ENCODE data around the gene CYB561A3.
"Not testable (repeated sequence)": the region's sequence is repeated elsewhere in the genome, so short reads cannot be mapped to it uniquely, and the experiment has no call there.

CYB561A3 gene

GRCh38 chr11:61361741-61362541 lies at the start of gene CYB561A3, which contains the start of gene TMEM138:
CYB561A3 (minus strand) TSS chr11:61361882; CDS start chr11:61356713, 5,169 bp downstream.
TMEM138 (plus strand) TSS chr11:61362374; CDS start chr11:61364391, 2,017 bp downstream.
- peak; percentile 59 to 73 (median 69) for DNase-seq (ENCODE audit: low read depth in 3 of 3, low spot score in 1 of 3)

DNA sequence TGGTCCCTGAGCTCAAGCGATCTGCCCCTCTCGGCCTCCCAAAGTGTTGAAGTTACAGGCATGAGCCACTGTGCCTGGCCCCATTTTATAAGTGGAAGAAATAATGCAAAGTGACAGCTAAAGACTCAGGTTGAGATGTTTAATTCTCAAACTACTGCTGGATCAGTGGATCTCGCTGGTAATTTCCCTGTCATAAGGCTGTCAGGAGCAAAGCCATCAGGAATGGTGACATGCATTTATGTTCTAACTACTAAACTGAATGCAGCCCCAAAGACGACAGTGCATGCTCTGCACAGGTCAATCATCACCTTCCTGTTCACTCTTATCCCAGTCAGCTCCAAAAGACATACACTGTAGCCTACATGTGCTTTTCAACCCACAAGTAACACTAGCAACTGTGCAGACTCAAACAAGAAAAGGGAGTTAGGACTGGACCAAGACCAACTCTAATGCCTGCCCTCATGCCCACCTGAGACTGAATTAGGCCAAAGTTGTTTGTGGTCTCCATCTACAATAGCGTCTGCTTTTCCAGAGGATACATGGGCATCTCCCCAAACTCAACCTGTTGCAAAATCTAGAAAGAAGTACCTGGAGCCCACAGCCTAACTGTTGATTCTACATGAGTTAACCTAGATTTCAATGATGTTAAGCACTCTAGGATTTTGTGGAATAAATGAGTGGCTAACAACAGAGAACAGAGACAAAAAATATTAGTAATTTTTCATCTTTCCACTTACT lies 45.5 kb upstream of the CYB561A3 start:
- no peak for DNase-seq (ENCODE audit: low read depth in 3 of 3, low spot score in 1 of 3)

GRCh38 chr11:61406067-61406466 lies 44.4 kb upstream of the CYB561A3 start:
- DNase-seq (ENCODE audit: low read depth in 3 of 3, low spot score in 1 of 3): no peak

DNA sequence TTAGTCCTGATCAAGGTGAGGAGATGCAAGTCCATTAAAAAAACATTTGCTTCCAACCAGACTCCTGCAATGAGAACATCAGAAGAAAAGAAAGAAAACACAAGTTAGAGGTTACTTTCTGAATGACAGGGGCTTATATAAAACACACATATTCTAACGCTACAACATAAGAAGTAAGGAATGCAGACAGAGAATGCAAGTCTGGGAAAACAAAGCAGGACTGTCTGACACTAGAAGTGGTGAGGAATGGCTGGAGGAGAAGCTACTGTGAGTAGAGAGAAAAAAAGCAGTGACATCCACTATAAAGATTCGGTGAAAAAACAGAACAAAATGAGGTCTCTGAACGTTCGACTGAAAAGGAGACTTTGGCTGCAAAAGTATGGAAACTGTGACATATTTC lies 43.0 kb upstream of the CYB561A3 start:
- DNase-seq (ENCODE audit: low read depth in 3 of 3, low spot score in 1 of 3): no peak

- no peak for DNase-seq (ENCODE audit: low read depth in 3 of 3, low spot score in 1 of 3)
Observed at GRCh38 chr11:61404103-61404502, 42.4 kb upstream of the CYB561A3 start.

DNA sequence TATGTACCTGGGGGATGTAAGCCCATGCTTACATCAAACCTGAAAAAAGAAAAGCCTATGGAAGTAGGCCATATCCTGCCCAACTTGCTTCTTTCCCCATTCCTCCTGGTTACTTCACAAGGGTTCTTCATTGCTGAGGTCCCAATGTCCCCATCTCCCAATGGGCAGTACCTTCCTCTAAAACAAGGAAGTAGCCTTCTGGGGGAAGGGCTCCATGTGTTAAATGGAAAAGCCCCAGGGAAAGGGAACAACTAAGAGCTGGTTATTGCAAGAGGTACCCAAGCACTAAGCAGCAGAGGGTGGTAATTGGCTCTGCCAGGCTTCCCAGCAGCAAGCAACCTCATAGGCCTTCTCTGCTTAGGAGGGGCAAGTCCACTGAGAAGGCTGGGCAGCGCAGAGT lies 42.0 kb upstream of the CYB561A3 start:
- DNase-seq (ENCODE audit: low read depth in 3 of 3, low spot score in 1 of 3): no peak

DNA sequence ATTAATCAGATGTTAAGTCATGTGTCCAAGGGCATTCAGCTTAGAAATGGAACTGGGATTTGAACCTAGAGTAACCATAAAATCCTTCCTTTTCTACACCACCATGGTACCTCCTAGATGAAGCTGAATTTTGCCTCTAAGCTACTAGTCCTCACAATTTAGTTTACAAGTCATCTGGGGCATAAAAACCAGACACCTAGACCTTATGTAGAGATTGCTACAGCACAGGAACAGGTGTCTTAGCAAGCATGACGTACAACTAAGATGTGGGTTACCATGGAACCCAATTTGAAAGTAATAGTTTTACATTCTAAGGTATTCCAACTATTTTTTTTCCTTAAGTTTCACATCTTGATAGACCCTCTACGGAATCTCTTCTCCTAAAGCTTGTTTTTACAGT lies 39.9 kb upstream of the CYB561A3 start:
- no peak for DNase-seq (ENCODE audit: low read depth in 3 of 3, low spot score in 1 of 3)

DNA sequence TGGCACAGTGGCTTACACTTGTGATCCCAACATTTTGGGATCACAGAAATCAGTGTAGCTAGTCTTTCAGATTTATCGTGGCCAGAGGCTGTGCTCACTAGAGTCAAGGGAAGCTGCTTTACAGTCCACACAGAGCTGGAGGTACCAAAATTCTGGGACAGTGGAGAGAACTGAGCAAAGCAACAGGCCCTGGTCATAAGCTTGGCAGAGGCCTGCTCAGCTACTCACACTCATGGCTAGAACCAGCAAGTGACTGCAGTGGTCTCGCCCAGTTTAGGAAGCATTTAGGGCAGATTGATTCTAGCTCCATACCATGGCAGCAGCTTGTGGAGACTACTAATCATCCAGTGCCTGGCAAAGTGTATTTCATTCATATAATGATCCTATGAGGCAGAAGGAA lies 39.5 kb upstream of the CYB561A3 start:
- DNase-seq (ENCODE audit: low read depth in 3 of 3, low spot score in 1 of 3): no peak

DNA sequence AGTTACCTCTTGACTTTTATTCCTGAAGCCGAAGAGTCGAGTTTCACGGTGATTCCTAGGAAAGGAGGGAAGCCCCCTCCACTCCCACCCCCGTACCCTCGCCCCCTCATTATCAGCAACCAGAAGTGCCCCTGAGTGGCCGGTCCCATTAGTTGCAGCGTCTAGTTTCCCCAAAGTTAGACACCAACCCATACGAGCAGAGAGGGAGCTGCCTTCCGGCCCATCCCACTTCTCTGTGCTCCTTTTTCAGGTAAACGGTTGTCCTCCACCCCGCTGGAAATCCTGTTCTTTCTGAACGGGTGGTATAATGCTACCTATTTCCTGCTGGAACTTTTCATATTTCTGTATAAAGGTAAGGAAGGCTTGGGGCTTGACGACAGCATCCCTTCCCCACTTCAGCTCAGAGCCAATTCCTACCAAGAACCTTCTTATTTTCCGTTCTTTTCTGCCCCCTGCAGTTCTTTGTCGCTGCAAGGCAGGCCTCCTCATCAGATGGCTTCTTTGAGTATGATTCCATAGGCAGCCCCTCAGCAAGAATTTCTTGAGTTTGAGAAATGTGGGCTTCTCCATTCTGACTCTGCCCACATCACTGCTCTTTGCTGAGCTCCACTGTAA lies 31.4 kb upstream of the CYB561A3 start:
- no peak for DNase-seq (ENCODE audit: low read depth in 3 of 3, low spot score in 1 of 3)

DNA sequence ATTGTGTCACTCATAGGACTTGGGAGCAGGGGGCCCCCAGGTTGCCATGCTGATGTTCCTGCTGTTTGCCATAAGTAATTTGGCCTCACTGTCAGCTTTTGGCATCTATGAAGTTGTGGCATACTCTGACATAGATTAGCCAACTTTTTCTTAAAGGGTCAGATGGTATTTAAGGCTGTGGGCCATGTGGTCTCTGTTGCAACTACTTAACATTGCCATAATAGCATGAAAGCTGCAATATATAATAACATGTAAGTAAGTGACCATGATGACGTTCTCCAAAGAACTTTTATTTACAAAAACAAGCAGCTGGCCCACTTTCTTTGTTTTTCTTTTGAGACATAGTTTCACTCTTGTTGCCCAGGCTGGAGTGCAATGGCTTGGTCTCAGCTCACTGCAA lies 28.5 kb upstream of the CYB561A3 start:
- no peak for DNase-seq (ENCODE audit: low read depth in 3 of 3, low spot score in 1 of 3)

DNA sequence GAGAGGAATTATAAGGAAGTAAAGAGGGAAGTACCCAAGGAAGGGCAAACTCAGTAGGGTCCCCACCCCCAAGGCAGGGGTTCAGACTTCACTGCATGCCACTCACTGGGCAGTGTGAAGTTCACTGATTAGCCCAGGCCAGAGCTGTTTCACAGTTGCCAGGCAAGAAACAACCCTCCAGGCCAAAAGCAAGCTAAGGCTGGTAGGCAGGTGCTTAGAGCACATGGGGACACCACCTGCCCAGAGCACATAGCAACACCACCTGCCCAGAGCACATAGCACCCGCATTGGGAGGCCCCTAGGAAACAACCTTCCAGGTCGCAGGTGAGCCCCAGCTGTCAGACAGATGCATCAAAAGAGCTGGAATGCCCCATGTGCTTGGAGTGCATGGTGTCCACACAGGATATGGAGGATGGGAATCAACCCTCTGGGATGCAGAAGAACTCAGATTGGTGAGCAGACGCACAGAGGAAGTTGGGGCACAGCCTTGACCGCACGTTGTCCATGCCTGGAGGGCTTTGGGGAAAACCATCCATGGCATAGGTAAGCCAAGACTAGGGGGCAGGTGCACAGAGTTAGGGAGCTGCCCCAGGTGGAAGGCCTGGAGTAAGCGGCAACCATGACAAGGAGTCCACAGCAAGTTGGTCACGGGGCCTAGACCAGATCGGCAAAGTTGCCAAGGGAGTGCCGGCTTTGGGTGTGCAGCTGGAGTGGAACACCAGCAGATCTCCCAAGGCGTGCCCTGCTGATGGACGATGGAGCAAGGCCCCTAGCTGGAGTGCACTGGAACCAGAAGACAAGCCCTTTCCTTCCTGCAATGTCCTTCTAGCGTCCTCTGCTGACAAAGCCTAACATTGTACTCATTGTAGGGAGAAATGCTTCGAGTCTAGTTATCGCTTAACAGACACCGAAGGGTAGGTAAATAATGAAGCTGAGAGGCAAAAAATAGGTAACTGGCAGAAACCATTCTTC lies 22.9 kb upstream of the CYB561A3 start:
- no peak for DNase-seq (ENCODE audit: low read depth in 3 of 3, low spot score in 1 of 3)

- not testable (repeated sequence) for DNase-seq (ENCODE audit: low read depth in 3 of 3, low spot score in 1 of 3)
Observed at GRCh38 chr11:61383859-61384258, 22.2 kb upstream of the CYB561A3 start.

GRCh38 chr11:61380884-61381283 lies 19.2 kb upstream of the CYB561A3 start:
- no peak for DNase-seq (ENCODE audit: low read depth in 3 of 3, low spot score in 1 of 3)

- DNase-seq (ENCODE audit: low read depth in 3 of 3, low spot score in 1 of 3): no peak
Observed at GRCh38 chr11:61378713-61379313, 17.1 kb upstream of the CYB561A3 start.

DNA sequence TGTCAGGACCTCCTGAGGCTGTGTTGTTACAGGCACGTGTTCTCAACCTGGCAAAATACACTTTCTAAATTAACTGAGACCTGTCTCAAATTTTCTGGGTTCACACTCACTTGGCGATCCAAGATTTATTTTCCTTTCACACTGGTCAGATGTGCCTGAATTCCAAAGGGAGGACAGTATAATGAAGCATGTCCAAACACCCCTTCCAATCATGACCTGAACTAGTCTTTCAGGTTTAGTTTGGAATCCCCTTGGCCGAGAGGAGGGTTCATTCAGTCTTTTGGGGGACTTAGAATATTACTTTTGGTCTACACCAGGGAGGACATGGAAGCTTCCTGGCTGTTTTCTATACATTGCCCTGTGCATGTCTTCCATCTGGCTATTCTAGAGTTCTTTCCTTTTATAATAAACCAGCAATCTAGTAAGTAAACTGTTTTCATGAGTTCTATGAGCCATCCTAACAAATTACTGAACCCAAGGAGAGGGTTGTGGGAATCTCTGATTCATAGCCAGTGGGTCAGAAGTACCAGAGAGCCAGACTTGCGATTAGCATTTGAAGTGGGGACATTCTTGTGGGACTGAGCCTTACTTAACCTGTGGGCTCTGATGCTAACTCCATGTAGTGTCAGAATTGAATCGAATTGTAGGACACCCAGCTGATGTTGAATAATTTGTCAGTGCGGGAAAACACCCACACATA lies 15.9 kb upstream of the CYB561A3 start:
- DNase-seq (ENCODE audit: low read depth in 3 of 3, low spot score in 1 of 3): no peak

DNA sequence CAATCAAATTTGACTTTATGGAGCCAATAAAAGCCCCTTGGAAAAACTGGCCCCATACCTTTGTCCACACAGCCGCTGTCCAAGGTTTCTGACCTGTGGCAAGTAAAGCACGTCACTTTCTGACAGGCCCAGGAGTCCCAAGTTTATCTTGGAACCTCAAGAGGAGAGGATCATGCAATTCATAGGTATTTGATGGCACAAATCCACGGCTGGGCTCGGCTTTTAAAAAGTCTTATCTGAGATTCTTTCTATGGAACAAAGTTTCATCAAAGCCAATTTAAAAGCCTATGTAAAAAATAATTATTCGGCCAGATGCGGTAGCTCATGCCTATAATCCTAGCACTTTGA lies 14.1 kb upstream of the CYB561A3 start:
- DNase-seq (ENCODE audit: low read depth in 3 of 3, low spot score in 1 of 3): no peak

- no peak for DNase-seq (ENCODE audit: low read depth in 3 of 3, low spot score in 1 of 3)
Observed at GRCh38 chr11:61372659-61373420, 11.2 kb upstream of the CYB561A3 start.

- DNase-seq (ENCODE audit: low read depth in 3 of 3, low spot score in 1 of 3): no peak
Observed at GRCh38 chr11:61370349-61371005, 8.8 kb upstream of the CYB561A3 start.

Measured in stimulated activated CD4-positive, alpha-beta T cell treated with anti-CD3 and anti-CD28 coated beads, TNF-alpha, amount 100 ng/mL, for 1 hour (primary cell).